Mammary epithelial cell (primary cell): Measurements from ENCODE around the gene TMEM269.

Source experiments
- CTCF ChIP-seq, 2 donors: IDR thresholded peaks in 1 of 2; conservative IDR thresholded peaks in 1 of 2; 2 replicates each; pipeline ENCODE4 v1.5.1; 2011 to 2012; ENCODE audit warnings: inconsistent platforms in 2 of 2, low read length in 2 of 2, mild to moderate bottlenecking in 2 of 2, control low read depth in 1 of 2, low read depth in 1 of 2; ENCODE audit not compliant: insufficient read depth in 1 of 2; ENCODE audit errors: extremely low read depth in 1 of 2
- EZH2 ChIP-seq: IDR thresholded peaks from 2 replicates; pipeline ENCODE4 v1.6.1; 2012; ENCODE audit warnings: low read length, inconsistent platforms, borderline replicate concordance

GRCh38 chr1:42835422-42835821 lies 50.6 kb downstream of the TMEM269 start:
- no peak for TF ChIP-seq CTCF (conservative IDR thresholded peaks at IDR 0.05 in 1 of 2, IDR thresholded peaks at IDR 0.05 in 1 of 2; ENCODE audit: extremely low read depth in 1 of 2, insufficient read depth in 1 of 2, low read depth in 1 of 2, low read length in 2 of 2)
- no peak for TF ChIP-seq EZH2
